ENCODE results near the gene IFNGR2. TPM values are rescaled to one million over a fixed set of nuclear protein-coding genes. Genes with fewer than 3 reads are reported as not detected.
"Not testable (repeated sequence)": the region's sequence is repeated elsewhere in the genome, so short reads cannot be mapped to it uniquely, and the experiment has no call there.

The IFNGR2 gene
- total and polyA plus RNA-seq, 2 of the 8 experiments (the other 6 are each of a cell fraction or from before 2014, with no cell fraction given): 36.0 to 46.4 TPM

DNA sequence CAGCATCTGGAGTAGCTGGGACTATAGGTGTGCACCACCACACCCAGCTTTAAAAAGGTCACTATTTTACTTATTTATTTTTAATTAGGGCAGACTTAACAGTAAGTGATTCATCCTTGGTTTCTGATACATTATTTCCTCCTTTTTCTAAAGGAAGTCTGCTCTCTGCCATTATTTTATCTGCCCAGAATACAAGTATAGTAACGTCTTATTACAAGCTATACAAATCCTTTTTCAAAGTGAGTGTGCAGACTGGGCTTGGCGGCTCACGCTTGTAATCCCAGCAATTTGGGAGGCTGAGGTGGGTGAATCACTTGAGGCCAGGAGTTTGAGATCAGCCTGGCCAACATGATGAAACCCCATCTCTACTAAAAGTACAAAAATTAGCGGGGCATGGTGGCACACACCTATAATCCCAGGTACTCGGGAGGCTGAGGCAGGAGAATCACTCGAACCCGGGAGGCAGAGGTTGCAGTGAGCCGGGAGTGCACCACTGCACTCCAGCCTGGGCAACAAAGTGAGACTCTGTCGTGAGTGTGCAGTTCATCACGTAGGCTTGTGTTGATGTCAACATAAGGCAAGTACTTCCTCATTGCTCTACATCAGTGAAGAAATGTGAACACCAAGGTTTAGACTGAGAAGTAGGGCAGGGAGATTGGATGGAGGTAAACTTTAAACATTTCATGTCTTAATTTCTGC lies 39.2 kb upstream of the IFNGR2 start:
- H3K4me1 ChIP-seq (replicated peaks in 1 of 4; ENCODE audit: control insufficient read depth in 3 of 4, insufficient read depth in 4 of 4, low read length in 3 of 4): peaks cover 0 to 24% (median 11%) of the 10 kb centered on the region in 4 experiments; a peak in 6 of 7 replicates
- not testable (repeated sequence) for H3K14ac ChIP-seq (ENCODE audit: insufficient read length); H2BK15ac ChIP-seq (ENCODE audit: low read length); H3K4me2 ChIP-seq (ENCODE audit: insufficient read depth in 1 of 2, low read depth in 2 of 2, low read length in 2 of 2); H2BK20ac ChIP-seq (ENCODE audit: low read length); H3K27ac ChIP-seq (ENCODE audit: low read depth, low read length); H4K5ac ChIP-seq (ENCODE audit: insufficient read length, low read depth, low read length); H2BK120ac ChIP-seq (replicated peaks; ENCODE audit: low read depth, low read length); FAIRE-seq; H3K23ac ChIP-seq (ENCODE audit: insufficient read length); H2BK5ac ChIP-seq (ENCODE audit: low read depth, low read length); H3K56ac ChIP-seq (replicated peaks; ENCODE audit: insufficient read length, low read depth, low read length); H4K8ac ChIP-seq (ENCODE audit: extremely low read depth, insufficient read depth, low read length); H4K20me1 ChIP-seq (replicated peaks in 1 of 2; ENCODE audit: control insufficient read depth in 1 of 2, insufficient read depth in 2 of 2, low read length in 2 of 2); H3K9me3 ChIP-seq (ENCODE audit: insufficient read depth in 2 of 2, low read depth in 1 of 2, low read length in 1 of 2); H3K18ac ChIP-seq (ENCODE audit: extremely low read depth, low read length); H3K23me2 ChIP-seq (ENCODE audit: low read depth, low read length); H3K36me3 ChIP-seq (ENCODE audit: control insufficient read depth in 2 of 4, insufficient read depth in 4 of 4, low read length in 3 of 4); H3K27me3 ChIP-seq (replicated peaks in 1 of 4; ENCODE audit: control insufficient read depth in 3 of 4, extremely low read depth in 1 of 4, insufficient read depth in 3 of 4, low read length in 3 of 4); H4K91ac ChIP-seq (replicated peaks; ENCODE audit: insufficient read length, low read length); H3K79me1 ChIP-seq (ENCODE audit: low read depth, low read length); H2AK5ac ChIP-seq (ENCODE audit: low read depth, low read length); H3K9ac ChIP-seq (replicated peaks in 1 of 4; ENCODE audit: extremely low read depth in 1 of 4, low read depth in 3 of 4, low read length in 3 of 4); H3K4ac ChIP-seq (replicated peaks; ENCODE audit: insufficient read length, low read depth, low read length); H2AFZ ChIP-seq (ENCODE audit: low read length); H3K4me3 ChIP-seq (ENCODE audit: extremely low read depth in 1 of 4, insufficient read depth in 2 of 4, low read depth in 3 of 4, low read length in 4 of 4); H3K79me2 ChIP-seq (ENCODE audit: control insufficient read depth in 1 of 2, insufficient read depth in 2 of 2, low read length in 2 of 2)
- ChIA-PET POLR2A (ENCODE audit: partially characterized antibody) (interaction anchor here (0.8 to 4.1 kb wide), 3 partner anchors 9 to 40 kb away, joined by 3 to 19 read pairs (median 3); partner anchors contain the start of gene IFNAR1), CTCF (ENCODE audit: partially characterized antibody) (interaction anchor here (0.6 to 0.9 kb wide), 2 partner anchors 53 to 144 kb away, joined by 3 to 4 read pairs; no protein-coding TSS in a partner anchor)
- peak in 1 of 2 experiments; percentile 32 for DNase-seq (ENCODE audit: low read depth in 1 of 2, low spot score in 2 of 2)
- 84% methylated on average over 10 of the region's 10 CpGs; no CpG with 5 or more reads in 1 of the 2 experiments for WGBS, 2 experiments (ENCODE audit: extremely low coverage in 1 of 2, insufficient coverage in 1 of 2, insufficient read length in 1 of 2, insufficient replicate concordance in 2 of 2, low coverage in 1 of 2, low lambda C conversion rate in 2 of 2, missing lambda C conversion rate in 1 of 2)
- H2BK12ac ChIP-seq (ENCODE audit: low read depth, low read length): 0 out of 2 replicates have a peak overlapping the region, but pooled peaks have one; percentile 2
